ENCODE measurements around the gene PYCR2.

PYCR2 gene

DNA sequence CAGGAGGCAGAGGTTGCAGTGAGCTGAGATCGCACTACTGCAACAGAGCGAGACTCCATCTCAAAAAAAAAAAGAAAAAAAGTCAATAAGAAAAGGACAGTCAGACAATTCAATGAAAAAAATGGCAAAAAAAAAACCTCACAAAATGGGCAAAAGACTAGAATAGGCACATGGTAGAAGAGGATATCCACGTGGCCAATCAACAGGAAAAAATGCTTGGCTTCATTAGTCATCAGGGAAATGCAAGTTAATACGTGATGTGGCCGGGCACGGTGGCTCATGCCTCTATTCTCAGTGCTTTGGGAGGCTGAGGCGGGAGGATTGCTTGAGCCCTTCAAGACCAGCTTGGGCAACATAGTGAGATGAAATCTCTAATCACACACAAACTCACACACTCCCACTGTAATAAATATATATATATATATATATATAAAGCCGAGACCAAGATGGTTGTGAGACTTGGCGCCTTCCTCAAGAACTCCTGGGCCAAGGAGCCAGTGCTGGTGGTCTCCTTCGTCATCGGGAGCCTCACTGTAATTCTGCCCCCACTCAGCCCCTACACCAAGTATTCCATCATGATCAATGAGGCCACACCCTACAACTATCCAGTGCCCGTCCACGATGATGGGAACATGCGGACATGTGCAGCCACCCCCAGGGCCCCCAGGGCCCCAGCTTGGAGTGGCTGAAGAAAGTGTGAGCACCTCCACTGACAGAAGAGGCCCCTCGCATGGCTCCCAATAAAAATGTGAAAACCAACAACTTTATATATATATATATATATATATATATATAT lies 39.9 kb upstream of the PYCR2 start:
- H3K4me3 ChIP-seq (ENCODE audit: low read depth, low read length) = no peak overlapping the region
- TF ChIP-seq, protein P1, sequence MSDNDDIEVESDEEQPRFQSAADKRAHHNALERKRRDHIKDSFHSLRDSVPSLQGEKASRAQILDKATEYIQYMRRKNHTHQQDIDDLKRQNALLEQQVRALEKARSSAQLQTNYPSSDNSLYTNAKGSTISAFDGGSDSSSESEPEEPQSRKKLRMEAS (IDR thresholded peaks at IDR 0.05; ENCODE audit: low read depth, low read length) = no peak
- no peak for TF ChIP-seq MYC (IDR thresholded peaks at IDR 0.05; ENCODE audit: low read depth, low read length)
- no peak for DNase-seq (ENCODE audit: low read depth)

DNA sequence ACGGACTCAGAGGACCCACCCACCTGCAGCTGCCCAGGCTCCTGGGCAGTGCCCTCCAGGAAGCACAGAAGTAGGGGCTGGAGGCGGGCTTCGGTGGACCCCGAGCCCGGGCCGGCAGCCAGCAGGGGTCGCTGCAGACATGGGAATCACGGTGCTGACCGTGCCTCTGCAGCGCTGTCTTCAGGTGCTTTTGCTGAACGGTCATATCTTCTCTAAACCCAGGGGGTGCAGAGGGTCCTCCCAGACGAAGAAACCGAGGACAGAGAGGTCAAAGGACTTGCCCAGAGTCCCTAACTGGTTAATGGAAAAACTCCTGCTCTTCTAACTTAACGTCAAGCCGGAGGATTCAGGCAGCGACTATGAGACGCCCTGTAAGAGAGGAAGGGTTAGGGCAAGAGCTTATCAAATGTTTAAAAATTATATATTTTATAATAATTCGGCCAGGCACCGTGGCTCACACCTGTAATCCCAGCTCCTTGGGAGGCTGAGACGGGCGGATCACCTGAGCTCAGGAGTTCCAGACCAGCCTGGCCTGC lies 38.5 kb upstream of the PYCR2 start:
- TF ChIP-seq, protein P1 (IDR thresholded peaks at IDR 0.05; ENCODE audit: low read depth, low read length) = no peak
- TF ChIP-seq, protein P2, sequence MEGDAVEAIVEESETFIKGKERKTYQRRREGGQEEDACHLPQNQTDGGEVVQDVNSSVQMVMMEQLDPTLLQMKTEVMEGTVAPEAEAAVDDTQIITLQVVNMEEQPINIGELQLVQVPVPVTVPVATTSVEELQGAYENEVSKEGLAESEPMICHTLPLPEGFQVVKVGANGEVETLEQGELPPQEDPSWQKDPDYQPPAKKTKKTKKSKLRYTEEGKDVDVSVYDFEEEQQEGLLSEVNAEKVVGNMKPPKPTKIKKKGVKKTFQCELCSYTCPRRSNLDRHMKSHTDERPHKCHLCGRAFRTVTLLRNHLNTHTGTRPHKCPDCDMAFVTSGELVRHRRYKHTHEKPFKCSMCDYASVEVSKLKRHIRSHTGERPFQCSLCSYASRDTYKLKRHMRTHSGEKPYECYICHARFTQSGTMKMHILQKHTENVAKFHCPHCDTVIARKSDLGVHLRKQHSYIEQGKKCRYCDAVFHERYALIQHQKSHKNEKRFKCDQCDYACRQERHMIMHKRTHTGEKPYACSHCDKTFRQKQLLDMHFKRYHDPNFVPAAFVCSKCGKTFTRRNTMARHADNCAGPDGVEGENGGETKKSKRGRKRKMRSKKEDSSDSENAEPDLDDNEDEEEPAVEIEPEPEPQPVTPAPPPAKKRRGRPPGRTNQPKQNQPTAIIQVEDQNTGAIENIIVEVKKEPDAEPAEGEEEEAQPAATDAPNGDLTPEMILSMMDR (IDR thresholded peaks at IDR 0.05; ENCODE audit: low read depth, low read length) = peak; percentile 72
- DNase-seq (ENCODE audit: low read depth) = peak; percentile 57
- H3K4me3 ChIP-seq (ENCODE audit: low read depth, low read length) = no peak overlapping the region

DNA sequence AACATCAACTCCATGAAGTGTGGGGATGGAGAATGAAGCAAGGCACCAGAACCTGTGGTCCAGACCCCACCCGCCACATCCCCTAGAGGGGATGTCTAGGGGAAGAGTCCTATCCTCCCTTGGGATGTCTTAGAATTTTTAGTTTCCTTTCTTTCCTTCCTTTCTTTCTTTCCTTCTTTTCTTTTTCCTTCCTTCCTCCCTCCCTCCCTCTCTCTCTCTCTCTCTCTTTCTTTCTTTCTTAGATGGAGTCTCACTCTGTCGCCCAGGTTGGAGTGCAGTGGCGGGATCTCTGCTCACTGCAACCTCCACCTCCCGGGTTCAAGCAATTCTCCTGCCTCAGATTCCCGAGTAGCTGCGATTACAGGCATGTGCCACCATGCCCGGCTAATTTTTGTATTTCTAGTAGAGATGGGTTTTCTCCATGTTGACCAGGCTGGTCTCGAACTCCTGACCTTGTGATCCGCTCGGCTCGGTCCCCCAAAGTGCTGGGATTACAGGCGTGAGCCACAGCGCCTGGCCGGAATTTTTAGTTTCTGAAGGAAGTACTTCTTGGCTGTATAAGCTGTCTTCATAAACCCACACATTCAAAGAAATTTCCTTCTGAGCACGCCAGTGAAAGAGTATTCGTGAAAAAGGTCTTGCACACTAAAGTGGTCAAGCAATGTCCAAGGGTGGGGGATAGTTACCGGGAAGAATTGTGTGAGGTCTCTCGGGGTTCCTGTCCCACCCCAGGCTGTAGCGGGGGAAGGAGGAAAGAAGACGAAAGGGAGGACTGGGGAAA lies 37.8 kb upstream of the PYCR2 start:
- H3K4me3 ChIP-seq (ENCODE audit: low read depth, low read length) = no peak overlapping the region
- TF ChIP-seq POLR2A (IDR thresholded peaks at IDR 0.05; ENCODE audit: extremely low read depth, insufficient read length) (no peak), MYC (IDR thresholded peaks at IDR 0.05; ENCODE audit: low read depth, low read length) (no peak)
- TF ChIP-seq, protein P1 (IDR thresholded peaks at IDR 0.05; ENCODE audit: low read depth, low read length) = no peak
- TF ChIP-seq, protein P2 (IDR thresholded peaks at IDR 0.05; ENCODE audit: low read depth, low read length) = no peak

DNA sequence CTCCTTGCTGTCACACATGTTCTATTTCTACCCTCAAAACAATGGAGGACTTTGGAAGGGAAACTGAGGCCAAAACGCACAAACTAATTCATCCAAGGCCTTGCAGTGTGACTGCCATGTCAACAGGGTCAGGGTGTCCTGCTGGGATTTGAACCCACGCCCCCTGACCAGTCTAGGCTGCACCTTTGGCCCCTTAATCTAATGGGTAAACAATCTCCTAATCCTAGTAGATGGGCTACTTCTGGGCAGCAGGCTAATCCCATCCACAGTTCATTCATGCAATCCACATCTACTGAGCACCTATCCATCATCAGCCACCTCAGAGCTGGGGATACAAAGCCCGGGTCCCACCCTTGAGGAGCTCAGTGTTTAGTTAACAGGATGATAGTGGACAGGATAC lies 34.0 kb upstream of the PYCR2 start:
- no peak overlapping the region for H3K4me3 ChIP-seq (ENCODE audit: low read depth, low read length)
- no peak for TF ChIP-seq MYC (IDR thresholded peaks at IDR 0.05; ENCODE audit: low read depth, low read length)
- TF ChIP-seq, protein P1 (IDR thresholded peaks at IDR 0.05; ENCODE audit: low read depth, low read length) = no peak
- TF ChIP-seq, protein P2 (IDR thresholded peaks at IDR 0.05; ENCODE audit: low read depth, low read length) = no peak
- TF ChIP-seq POLR2A (IDR thresholded peaks at IDR 0.05; ENCODE audit: extremely low read depth, insufficient read length) = no peak
- no peak for DNase-seq (ENCODE audit: low read depth)

More for the DNA sequence above, 37.8 kb upstream of the PYCR2 start:
- DNase-seq (ENCODE audit: low read depth) = no peak

DNA sequence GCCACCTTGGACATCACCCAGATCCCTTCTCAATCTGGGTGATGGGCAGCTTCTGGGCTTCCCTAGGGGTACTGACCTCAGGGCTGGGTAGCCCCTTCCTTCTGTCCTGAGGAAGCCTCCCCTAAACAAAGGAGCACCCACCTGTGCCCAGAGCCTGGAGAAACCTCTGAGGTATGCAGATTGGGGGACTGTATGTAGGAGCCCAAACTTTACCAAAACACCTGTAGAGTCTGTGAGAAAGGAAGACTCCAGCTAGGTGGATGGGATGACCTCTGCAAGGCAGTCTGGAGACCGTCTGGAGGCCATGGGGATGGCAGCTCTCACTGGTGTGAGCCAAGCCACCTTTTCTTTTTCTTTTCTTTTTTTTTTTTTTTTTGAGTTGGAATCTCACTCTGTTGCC lies 30.7 kb upstream of the PYCR2 start:
- DNase-seq (ENCODE audit: low read depth) = no peak
- no peak overlapping the region for H3K4me3 ChIP-seq (ENCODE audit: low read depth, low read length)
- no peak for TF ChIP-seq MYC (IDR thresholded peaks at IDR 0.05; ENCODE audit: low read depth, low read length)
- no peak for TF ChIP-seq POLR2A (IDR thresholded peaks at IDR 0.05; ENCODE audit: extremely low read depth, insufficient read length)
- TF ChIP-seq, protein P1 (IDR thresholded peaks at IDR 0.05; ENCODE audit: low read depth, low read length) = no peak
- TF ChIP-seq, protein P2 (IDR thresholded peaks at IDR 0.05; ENCODE audit: low read depth, low read length) = no peak

DNA sequence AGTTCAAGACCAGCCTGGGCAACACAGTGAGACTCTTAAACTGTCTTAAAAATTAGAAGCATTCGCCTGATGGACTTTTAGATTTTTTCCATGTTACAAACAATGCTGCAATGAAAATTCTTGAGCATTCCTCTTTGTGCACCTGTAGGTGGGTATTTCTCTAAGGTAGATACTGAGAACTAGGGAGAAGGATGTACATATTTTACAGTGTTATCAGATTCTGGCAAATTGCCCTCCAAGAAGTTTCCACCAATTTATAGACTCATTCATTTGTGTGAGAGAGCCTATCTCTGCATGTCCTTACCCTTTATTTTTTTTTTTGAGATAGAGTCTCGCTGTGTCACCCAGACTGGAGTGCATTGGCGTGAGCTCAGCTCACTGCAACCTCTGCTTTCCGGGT lies 29.3 kb upstream of the PYCR2 start:
- no peak for TF ChIP-seq MYC (IDR thresholded peaks at IDR 0.05; ENCODE audit: low read depth, low read length)
- no peak for TF ChIP-seq POLR2A (IDR thresholded peaks at IDR 0.05; ENCODE audit: extremely low read depth, insufficient read length)
- TF ChIP-seq, protein P2 (IDR thresholded peaks at IDR 0.05; ENCODE audit: low read depth, low read length) = no peak
- TF ChIP-seq, protein P1 (IDR thresholded peaks at IDR 0.05; ENCODE audit: low read depth, low read length) = no peak
- H3K4me3 ChIP-seq (ENCODE audit: low read depth, low read length) = no peak overlapping the region
- no peak for DNase-seq (ENCODE audit: low read depth)

Data from NB4 (cell line).